GM21619 (cell line): ENCODE measurements around the gene L1TD1.
"Not testable (repeated sequence)": the region's sequence is repeated elsewhere in the genome, so short reads cannot be mapped to it uniquely, and the experiment has no call there.

ENCODE experiments used
- ATAC-seq: cut with Tn5 transposase; IDR thresholded peaks from one replicate; pipeline ENCODE4 v1.9.1; 2021; ENCODE audit not compliant: unreplicated experiment

The L1TD1 gene

DNA sequence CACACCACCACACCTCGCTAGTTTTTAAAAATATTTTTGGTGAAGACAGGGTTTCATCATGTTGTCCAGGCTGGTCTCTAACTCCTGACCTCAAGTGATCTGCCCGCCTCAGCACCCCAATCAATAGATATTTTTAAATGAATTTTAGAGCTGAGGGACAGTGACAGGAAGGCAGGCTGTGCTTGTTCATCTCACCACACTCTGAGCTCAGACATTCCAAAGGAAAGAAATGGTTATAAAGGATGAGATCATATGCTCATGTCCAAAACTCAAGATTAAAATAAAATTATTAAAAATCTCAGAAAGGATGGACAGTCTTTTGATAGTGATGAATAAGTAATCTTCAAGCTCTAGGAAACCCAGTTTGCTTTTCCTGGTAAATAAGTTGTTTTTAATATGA lies 40.9 kb downstream of the L1TD1 start:
- no peak for ATAC-seq

DNA sequence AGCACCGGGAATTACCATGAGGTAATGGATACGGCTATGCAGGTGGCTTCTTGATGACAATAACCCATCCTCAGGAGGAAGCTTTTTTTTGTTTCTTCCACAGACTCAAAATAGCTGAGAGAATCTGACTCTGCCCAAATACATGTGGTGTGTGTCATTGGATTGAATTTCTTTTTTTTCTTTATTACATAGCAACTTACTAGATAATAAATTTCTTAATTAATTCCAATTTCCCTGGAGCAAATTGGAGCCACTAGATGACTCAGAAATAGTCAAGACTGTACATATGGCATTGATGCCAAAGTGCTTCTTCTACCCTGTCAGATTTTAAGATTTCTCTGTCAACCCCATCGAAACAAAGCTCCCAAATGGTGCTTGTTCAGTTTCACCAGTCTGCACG lies 42.7 kb downstream of the L1TD1 start:
- ATAC-seq = no peak

DNA sequence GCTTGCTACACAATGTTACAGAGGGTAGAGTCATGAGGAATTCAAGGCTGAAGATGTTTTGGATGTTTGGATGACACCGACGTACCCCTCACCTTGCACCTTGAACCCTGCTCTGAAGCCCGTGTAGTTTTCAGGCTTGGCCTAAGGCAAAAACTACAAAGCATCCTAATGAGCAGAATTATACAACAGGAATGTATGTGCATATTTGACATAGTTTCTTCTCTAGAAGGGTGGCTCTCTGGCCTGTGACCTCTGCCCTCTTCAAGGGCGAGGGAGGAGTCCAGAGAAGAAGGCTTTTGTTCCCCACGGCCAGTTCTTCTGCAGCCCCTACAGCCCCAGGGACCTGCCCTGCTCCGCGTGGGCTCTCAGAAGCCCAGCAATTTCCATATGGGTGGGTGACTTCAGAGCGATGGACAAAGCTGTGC lies 43.3 kb downstream of the L1TD1 start:
- ATAC-seq = no peak

DNA sequence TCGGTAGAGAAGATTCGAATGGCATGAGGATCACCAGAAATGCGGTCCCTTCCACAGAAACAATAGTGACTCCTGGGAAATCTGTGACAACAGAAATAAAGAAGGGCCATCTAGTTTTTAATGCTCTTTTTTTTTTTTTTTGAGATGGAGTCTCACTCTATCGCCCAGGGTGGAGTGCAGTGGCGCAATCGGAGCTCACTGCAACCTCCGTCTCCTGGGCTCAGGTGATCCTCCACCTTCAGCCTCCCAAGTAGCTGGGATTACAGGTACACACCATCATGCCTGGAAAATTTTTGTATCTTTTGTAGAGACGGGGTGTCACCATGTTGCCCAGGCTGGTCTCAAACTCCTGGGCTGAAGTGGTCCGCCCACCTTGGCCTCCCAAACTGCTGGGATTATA lies 43.9 kb downstream of the L1TD1 start:
- no peak for ATAC-seq

DNA sequence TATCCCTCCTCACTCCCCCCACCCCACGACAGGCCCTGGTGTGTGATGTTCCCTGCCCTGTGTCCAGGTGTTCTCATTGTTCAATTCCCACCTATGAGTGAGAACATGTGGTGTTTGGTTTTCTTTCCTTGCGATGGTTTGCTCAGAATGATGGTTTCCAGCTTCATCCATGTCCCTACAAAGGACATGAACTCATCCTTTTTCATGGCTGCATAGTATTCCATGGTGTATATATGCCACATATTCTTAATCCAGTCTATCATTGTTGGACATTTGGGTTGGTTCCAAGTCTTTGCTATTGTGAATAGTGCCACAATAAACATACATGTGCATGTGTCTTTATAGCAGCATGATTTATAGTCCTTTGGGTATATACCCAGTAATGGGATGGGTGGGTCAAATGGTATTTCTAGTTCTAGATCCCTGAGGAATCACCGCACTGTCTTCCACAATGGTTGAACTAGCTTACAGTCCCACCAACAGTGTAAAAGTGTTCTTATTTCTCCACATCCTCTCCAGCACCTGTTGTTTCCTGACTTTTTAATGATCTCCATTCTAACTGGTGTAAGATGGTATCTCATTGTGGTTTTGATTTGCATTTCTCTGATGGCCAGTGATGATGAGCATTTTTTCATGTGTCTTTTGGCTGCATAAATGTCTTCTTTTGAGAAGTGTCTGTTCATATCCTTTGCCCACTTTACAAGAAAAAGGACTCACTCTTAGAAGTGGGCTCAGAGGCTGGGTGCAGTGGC lies 45.2 kb downstream of the L1TD1 start:
- not testable (repeated sequence) for ATAC-seq

DNA sequence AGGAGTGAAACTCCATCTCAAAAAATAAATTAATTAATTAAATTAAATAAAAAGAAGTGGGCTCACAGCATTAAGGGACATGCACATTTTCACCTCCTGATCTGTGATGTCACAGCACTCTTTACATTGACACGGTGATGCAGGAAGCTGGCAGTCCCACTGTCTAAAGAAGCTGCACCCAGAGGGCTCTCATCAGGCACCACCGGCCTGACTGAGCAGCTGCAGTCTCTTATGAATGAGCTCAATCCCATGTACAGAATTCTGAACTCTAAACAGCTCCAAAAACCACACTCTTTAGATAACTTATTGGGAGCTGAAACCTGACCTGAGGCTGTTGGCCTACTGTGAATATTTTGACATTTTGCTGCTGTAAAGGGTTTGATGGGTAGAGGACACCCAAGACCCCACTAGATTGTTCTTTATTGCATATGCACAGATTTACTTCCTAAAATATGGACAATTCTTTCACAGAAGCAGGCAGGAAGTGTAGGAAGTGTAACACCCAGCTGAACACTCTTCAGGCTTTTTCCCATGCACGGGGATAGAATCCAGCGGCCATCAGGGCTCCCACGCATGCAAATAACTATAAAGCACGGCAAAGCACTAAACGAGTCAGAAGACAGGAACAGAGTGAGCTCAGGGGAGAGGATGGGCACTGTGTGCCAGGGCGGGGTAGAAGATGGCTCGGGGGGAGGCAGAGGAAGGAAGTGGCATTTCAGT lies 46.2 kb downstream of the L1TD1 start:
- ATAC-seq = no peak

DNA sequence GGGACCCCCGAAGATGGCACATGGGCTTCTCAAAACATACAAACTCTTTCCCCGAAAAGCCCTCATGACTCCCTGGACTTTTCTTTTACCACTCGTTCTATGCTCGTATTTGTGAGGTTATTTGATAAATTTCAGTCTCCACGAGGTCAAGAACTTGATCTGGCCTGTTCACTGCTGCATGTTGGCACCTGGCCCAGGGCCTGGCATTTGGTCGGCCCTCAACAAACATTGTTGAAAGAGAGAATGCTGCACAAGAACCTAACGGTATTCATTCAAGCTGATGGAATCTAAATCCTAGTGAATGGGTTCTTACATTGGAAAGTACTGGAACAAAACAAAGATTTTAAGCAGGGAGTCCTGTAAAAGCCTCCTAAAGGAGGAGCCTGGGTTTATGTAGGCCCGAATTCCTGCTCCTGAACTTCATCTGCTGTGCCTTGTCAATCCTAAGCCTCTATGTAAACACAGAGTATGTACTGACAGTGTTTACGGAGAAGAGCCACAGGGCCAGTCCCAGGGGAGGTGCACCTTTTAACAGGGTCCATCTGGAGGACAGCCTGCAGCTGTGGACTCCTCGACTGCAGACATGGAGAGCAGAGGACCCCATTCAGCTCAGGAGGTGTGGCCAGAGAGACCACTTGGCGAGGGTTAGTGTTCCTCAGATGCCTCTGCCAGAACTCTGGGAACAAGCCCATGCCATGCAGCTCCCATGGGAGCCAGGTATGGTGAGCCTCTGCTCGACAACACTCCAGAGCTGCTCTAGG lies 46.9 kb downstream of the L1TD1 start:
- ATAC-seq = no peak

DNA sequence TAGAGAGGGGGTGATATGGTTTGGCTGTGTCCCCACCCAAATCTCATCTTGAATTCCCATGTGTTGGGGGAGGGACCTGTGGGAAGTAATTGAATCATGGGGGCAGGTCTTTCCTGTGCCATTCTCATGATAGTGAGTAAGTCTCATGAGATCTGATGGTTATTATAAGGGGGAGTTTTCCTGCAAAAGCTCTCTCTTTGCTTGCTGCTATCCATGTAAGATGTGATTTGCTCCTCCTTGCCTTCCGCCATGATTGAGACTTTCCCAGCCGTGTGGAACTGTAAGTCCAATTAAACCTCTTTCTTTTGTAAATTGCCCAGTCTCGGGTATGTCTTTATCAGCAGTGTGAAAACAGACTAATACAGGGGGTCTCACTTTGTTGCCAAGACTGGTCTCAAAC lies 49.7 kb downstream of the L1TD1 start:
- not testable (repeated sequence) for ATAC-seq

DNA sequence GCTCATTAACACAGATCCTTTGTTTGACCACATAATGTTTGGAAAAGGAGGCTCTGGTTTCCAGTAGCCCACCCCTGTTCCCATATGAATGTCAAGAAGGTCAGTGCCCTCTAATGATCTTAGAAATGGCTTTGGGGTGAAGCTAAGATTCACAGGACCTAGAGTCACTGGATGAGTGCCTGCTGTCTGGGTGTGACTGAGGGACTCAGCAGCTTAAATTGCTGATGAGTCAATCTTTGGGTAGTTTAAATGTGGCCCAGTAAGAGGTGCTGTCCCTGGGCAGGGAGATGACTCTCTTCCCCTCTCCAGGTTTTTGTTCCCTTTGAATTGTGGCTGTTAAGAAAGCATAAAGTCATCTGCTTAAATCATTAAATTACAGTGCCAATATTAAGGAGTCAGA lies 50.6 kb downstream of the L1TD1 start:
- no peak for ATAC-seq

DNA sequence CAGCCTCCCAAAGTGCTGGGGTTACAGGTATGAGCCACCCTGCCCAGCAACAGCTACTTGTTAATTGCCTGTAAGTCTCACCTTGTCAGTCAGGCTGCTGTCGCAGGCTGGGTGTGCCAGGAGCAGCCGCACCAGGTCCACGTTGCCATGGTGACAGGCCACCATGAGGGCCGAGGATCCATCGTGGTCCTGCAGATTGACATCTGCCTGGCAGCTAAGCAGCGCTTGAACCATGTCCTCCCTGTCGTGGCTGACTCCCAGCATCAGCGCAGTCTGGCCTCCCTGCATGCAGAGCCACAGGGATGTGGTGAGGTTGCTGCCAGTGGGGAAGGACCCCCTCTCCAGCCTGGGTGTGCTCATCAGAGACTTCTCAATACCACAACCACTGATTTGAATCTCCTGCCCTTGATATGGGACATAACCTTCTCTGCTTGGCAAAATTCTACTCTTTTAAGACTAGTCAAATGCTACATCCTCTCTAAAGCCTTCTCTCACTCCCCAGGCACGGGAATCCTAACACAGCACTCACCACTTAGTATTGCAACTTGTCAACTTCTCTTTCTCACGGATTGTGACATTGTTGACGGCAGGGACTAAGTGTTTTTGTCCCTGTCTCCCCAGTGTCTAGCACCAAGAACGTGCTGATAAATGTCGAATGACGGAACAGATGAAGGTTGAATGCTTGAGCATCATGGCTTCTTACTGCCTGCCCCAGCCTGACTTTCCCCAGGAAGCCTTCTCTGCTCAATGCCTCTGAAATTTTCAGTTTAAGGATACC lies 52.9 kb downstream of the L1TD1 start:
- ATAC-seq = no peak

DNA sequence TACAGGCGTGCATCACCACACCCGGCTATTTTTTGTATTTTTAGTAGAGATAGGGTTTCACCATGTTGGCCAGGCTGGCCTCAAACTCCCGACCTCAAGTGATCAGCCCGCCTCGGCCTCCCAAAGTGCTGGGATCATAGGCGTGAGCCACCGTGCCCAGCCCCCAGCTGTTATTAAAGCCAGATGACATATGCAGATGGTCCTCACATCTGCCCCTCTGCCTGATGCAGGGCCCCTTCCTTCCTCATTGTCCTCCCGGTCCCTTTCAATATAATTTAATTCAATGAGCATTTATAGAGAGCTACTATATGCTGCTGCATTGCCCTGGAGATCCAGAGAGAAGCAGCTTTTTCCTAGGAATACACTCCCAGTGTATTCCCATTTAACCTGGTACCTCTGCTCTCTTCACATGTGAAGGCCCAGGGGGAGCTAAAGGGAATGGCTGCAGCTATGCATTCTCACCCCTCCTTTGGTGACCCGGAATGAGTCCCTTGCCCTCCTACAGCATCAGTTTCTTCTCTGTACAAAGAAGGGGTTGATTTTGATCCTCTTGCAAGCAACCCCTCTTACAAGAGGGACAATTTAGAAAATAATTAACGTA lies 55.6 kb downstream of the L1TD1 start:
- no peak for ATAC-seq

DNA sequence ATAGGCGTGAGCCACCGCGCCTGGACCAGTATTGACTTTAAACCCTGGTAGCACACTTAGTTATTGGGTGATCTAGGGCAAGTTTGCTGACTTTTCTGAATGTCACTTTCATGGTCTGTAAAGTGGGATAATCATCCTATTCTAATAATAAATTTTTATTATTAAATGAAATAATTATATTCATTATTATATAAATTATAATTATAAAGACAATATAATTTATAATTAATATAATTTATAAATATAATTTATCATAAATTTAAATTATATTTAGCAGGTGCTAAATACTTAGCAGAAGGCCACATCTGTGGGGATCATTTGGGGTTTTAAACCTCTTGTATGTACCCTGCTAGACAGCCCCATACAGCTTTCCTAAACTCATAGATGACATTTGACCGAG lies 64.9 kb downstream of the L1TD1 start:
- no peak for ATAC-seq

DNA sequence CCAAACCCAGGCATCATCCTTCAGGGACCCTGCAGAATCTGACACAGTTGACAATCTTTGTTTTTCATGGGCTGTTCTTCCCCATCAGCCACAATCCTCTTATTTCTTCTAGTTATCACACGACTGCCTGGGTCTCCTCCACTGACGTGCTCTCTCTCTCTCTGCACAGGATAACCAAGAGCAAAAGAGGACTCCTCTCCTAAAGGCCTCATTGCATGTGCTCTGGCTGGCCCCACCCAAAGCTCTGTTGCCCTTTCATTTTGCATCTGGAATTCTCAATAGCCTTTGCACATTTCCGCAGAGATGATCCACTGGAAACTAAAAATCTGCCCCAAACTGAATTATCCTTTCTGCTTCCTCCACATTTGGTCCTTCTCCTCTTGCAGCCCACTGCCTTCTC lies 66.0 kb downstream of the L1TD1 start:
- no peak for ATAC-seq
